Measurements from ENCODE around the gene CERS2. TPM values are rescaled to one million over a fixed set of nuclear protein-coding genes. Genes with fewer than 3 reads are reported as not detected.

Gene CERS2
- total RNA-seq, 1 donor from 2014 or later: 78.9 TPM

- intact Hi-C loops (cut with micrococcal nuclease): loop anchor here (10.0 kb wide), 1 partner anchor 63 kb away; the partner anchor contains the start of gene MLLT11
- H3K4me1 ChIP-seq: peaks cover 54% of the 10 kb centered on the region
- no peak for DNase-seq
These were observed 27.0 kb upstream of the CERS2 start for GRCh38 chr1:151001602-151002001.

DNA sequence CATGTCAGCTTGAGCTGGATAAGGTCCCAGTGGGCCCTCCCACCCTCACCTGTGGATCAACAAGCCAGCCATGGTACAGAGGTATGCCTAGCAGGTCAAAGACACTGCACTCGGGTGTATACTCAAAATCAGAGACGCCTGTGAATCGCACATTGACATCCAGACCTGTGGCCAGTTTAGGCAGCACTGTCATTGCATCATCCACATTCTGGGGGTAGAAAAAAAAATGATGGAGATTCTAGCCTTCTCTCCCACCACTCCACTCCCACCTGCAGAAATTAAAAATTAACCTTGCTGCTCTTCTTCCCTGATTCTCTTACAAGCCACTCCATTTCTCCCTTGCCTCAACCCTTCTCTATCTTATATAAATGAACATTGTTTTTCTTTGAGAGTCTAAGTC, 25.8 kb upstream of the CERS2 start:
- DNase-seq: no peak
- Histone ChIP-seq H3K4me1 (peaks cover 53% of the 10 kb centered on the region), H3K4me3 (no peak overlapping the region), H3K27me3 (ENCODE audit: low read depth) (no peaks in the 10 kb centered on the region), H3K27ac (replicated peaks) (no peak overlapping the region), H3K9me3 (replicated peaks) (no peaks in the 10 kb centered on the region), H3K36me3 (peaks cover 60% of the 10 kb centered on the region)
- intact Hi-C loops (cut with micrococcal nuclease): loop anchor here (10.0 kb wide), 1 partner anchor 64 kb away; the partner anchor contains the start of gene MLLT11
- TF ChIP-seq, protein P1, sequence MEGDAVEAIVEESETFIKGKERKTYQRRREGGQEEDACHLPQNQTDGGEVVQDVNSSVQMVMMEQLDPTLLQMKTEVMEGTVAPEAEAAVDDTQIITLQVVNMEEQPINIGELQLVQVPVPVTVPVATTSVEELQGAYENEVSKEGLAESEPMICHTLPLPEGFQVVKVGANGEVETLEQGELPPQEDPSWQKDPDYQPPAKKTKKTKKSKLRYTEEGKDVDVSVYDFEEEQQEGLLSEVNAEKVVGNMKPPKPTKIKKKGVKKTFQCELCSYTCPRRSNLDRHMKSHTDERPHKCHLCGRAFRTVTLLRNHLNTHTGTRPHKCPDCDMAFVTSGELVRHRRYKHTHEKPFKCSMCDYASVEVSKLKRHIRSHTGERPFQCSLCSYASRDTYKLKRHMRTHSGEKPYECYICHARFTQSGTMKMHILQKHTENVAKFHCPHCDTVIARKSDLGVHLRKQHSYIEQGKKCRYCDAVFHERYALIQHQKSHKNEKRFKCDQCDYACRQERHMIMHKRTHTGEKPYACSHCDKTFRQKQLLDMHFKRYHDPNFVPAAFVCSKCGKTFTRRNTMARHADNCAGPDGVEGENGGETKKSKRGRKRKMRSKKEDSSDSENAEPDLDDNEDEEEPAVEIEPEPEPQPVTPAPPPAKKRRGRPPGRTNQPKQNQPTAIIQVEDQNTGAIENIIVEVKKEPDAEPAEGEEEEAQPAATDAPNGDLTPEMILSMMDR (IDR thresholded peaks at IDR 0.05; ENCODE audit: borderline replicate concordance): no peak

More at GRCh38 chr1:151001602-151002001, 27.0 kb upstream of the CERS2 start:
- TF ChIP-seq, protein P1 (IDR thresholded peaks at IDR 0.05; ENCODE audit: borderline replicate concordance): no peak
- H3K27ac ChIP-seq (replicated peaks): peak overlapping the region; percentile 68
- no peaks in the 10 kb centered on the region for H3K9me3 ChIP-seq (replicated peaks)
- H3K27me3 ChIP-seq (ENCODE audit: low read depth): no peaks in the 10 kb centered on the region
- no peak overlapping the region for H3K4me3 ChIP-seq
- peaks cover 60% of the 10 kb centered on the region for H3K36me3 ChIP-seq

DNA sequence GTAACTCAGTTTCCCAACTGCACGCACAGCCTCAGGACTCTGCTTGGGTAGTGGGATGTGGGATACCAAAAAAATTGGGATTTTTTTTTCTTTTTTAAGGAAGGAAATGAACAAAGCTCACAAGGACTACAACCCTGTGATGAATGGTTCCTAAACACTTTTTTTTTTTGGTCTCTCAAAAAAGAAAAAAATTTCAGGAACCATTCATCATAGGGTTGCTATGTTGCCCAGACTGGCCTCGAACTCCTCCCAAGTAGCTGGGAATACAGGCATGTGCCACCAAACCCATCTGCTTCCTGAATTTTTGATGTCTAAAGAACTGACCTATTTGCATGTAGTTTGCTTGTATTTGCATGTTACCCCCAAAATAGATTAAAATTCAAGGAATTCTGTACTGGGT, 25.3 kb upstream of the CERS2 start:
- no peak for DNase-seq
- peaks cover 60% of the 10 kb centered on the region for H3K36me3 ChIP-seq

DNA sequence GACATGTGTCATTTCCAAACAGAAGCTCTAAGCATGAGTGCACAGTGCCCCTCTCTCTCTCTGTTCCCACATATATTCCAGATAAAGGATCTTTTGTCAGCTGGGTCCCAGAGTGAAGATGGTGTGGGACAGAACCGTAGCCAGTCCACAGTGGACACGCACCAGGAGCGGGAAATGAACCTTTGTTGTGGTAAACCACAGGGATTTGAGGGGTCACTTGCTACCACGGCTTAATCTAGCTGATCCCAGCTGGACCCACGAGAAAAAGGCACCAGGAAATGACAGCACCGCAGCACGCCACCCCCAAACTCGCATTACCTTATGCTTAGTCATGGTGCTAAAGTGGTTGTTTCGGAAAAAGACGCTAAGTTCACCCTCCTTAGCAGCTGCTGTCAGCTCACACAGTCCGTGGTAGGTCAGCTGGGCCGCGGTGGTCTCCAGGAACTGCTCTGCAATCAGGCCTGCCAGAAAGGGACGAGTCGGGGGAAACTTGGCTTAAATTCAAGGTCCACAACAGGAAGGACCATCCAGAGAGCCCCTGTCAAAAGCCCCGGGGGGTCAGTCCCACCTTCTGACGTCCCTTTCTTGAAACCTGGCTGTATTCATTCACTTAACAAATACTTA, 24.5 kb upstream of the CERS2 start:
- Histone ChIP-seq H3K27ac (replicated peaks) (peak overlapping the region; percentile 1), H3K4me1 (peaks cover 48% of the 10 kb centered on the region)

More for the DNA sequence above, 25.3 kb upstream of the CERS2 start:
- intact Hi-C loops (cut with micrococcal nuclease): loop anchor here (10.0 kb wide), 1 partner anchor 65 kb away; the partner anchor contains the start of gene MLLT11
- Histone ChIP-seq H3K27me3 (ENCODE audit: low read depth) (no peaks in the 10 kb centered on the region), H3K4me1 (peaks cover 53% of the 10 kb centered on the region), H3K4me3 (no peak overlapping the region), H3K9me3 (replicated peaks) (no peaks in the 10 kb centered on the region), H3K27ac (replicated peaks) (no peak overlapping the region)
- TF ChIP-seq, protein P1 (IDR thresholded peaks at IDR 0.05; ENCODE audit: borderline replicate concordance): no peak

GRCh38 chr1:150997949-150998348, 23.3 kb upstream of the CERS2 start:
- Histone ChIP-seq H3K27ac (replicated peaks) (no peak overlapping the region), H3K27me3 (ENCODE audit: low read depth) (no peaks in the 10 kb centered on the region), H3K4me1 (peaks cover 36% of the 10 kb centered on the region), H3K36me3 (peaks cover 60% of the 10 kb centered on the region), H3K9me3 (replicated peaks) (no peaks in the 10 kb centered on the region), H3K4me3 (no peak overlapping the region)
- TF ChIP-seq, protein P1 (IDR thresholded peaks at IDR 0.05; ENCODE audit: borderline replicate concordance): no peak
- intact Hi-C loops (cut with micrococcal nuclease): no loop called here
- no peak for DNase-seq

More for the DNA sequence above, 24.5 kb upstream of the CERS2 start:
- Histone ChIP-seq H3K9me3 (replicated peaks) (no peaks in the 10 kb centered on the region), H3K4me3 (no peak overlapping the region), H3K27me3 (ENCODE audit: low read depth) (no peaks in the 10 kb centered on the region), H3K36me3 (peaks cover 60% of the 10 kb centered on the region)
- TF ChIP-seq, protein P1 (IDR thresholded peaks at IDR 0.05; ENCODE audit: borderline replicate concordance): no peak
- no peak for DNase-seq
- intact Hi-C loops (cut with micrococcal nuclease): no loop called here
